Transverse colon (tissue), 4 donors: ENCODE results near the gene RGS6.

Experiments
- EP300 ChIP-seq: sonication (generic); formaldehyde crosslinking; IDR thresholded peaks from one replicate; pipeline ENCODE4 v1.6.1; 2017; ENCODE audit warnings: antibody characterized with exemption, low read depth
- POLR2A ChIP-seq: fragments of 450-650 bp; IDR thresholded peaks from one replicate; pipeline ENCODE4 v1.6.1; 2016; ENCODE audit warnings: antibody characterized with exemption, mild to moderate bottlenecking, moderate library complexity
- POLR2AphosphoS5 ChIP-seq, 3 donors: sonication (generic); formaldehyde crosslinking; IDR thresholded peaks; one replicate each; pipeline ENCODE4 v1.6.1; 2016; ENCODE audit warnings: antibody characterized with exemption in 3 of 3
- TF ChIP-seq, protein P1 (sequence below), 5 experiments: fragments of 200-600 bp in 3 of 5; fragments of 450-650 bp in 2 of 5; sonication (generic) in 3 of 5; IDR thresholded peaks; 1 replicate in 2 of 5; 2 replicates in 3 of 5; pipeline ENCODE4 v1.5.1; 2016 to 2017; ENCODE audit warnings: antibody characterized with exemption in 5 of 5, inconsistent platforms in 3 of 5, mild to moderate bottlenecking in 2 of 5, moderate library complexity in 1 of 5

DNA sequence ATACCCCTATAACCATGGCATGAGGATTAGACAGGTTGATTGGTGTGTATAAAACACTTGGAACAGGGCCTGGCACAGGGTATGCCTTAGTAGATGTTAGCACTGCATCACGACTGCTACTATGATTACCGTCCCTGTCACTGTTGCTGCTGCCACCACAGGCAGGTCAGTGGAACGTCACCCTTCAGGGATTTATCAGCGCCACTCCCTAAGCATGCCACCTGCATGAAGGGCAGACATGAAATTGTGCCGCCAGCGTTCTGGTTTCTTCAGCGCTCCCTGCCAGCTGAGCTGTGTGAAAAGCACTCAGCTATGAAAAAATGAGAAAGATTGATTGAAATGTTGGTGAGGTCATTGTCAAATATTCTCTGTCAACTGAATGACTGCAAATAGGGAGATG lies 484.7 kb downstream of the RGS6 start:
- TF ChIP-seq POLR2A (no peak), POLR2AphosphoS5 (IDR thresholded peaks at IDR 0.05) (no peak), EP300 (no peak)
- TF ChIP-seq, protein P1, sequence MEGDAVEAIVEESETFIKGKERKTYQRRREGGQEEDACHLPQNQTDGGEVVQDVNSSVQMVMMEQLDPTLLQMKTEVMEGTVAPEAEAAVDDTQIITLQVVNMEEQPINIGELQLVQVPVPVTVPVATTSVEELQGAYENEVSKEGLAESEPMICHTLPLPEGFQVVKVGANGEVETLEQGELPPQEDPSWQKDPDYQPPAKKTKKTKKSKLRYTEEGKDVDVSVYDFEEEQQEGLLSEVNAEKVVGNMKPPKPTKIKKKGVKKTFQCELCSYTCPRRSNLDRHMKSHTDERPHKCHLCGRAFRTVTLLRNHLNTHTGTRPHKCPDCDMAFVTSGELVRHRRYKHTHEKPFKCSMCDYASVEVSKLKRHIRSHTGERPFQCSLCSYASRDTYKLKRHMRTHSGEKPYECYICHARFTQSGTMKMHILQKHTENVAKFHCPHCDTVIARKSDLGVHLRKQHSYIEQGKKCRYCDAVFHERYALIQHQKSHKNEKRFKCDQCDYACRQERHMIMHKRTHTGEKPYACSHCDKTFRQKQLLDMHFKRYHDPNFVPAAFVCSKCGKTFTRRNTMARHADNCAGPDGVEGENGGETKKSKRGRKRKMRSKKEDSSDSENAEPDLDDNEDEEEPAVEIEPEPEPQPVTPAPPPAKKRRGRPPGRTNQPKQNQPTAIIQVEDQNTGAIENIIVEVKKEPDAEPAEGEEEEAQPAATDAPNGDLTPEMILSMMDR (IDR thresholded peaks at IDR 0.05) = no peak
